DOHH2 (cell line): ENCODE measurements around the gene ATG16L1.

Experiments
- H3F3A ChIP-seq: fragments of 200-600 bp; sonication (generic), shearing (Covaris generic); 2 replicates; pipeline ENCODE4 v1.6.0; 2016; ENCODE audit warnings: antibody characterized with exemption, mild to moderate bottlenecking; ENCODE audit not compliant: control insufficient read depth, insufficient read depth
- H3K27ac ChIP-seq: fragments of 200-600 bp; sonication (generic); 2 replicates; pipeline ENCODE4 v1.5.1; 2014; ENCODE audit warnings: low read depth, mild to moderate bottlenecking, low read length, moderate library complexity
- H3K27me3 ChIP-seq: fragments of 200-600 bp; sonication (generic); 2 replicates; pipeline ENCODE4 v1.6.1; 2014; ENCODE audit warnings: mild to moderate bottlenecking, low read length, mixed read lengths; ENCODE audit not compliant: control insufficient read depth
- H3K36me3 ChIP-seq: fragments of 200-600 bp; sonication (generic); 2 replicates; pipeline ENCODE4 v1.6.1; 2014; ENCODE audit warnings: mild to moderate bottlenecking, low read length, moderate library complexity, mixed read lengths; ENCODE audit not compliant: control insufficient read depth
- H3K4me1 ChIP-seq: fragments of 200-600 bp; sonication (generic); 2 replicates; pipeline ENCODE4 v1.6.1; 2014; ENCODE audit warnings: mild to moderate bottlenecking, low read length, mixed read lengths; ENCODE audit not compliant: control insufficient read depth
- H3K4me2 ChIP-seq: fragments of 200-600 bp; sonication (generic); 2 replicates; pipeline ENCODE4 v1.6.0; 2014; ENCODE audit warnings: mild to moderate bottlenecking, low read length, moderate library complexity
- H3K4me3 ChIP-seq: fragments of 200-600 bp; sonication (generic); 2 replicates; pipeline ENCODE4 v1.5.1; 2014; ENCODE audit warnings: mild to moderate bottlenecking, low read length, mixed read lengths
- H3K79me2 ChIP-seq: fragments of 200-600 bp; sonication (generic); 2 replicates; pipeline ENCODE4 v1.6.1; 2014; ENCODE audit warnings: mild to moderate bottlenecking, low read length, mixed read lengths; ENCODE audit not compliant: control insufficient read depth
- H3K9me2 ChIP-seq: fragments of 200-600 bp; sonication (generic); replicated peaks from 2 replicates; pipeline ENCODE4 v1.6.1; 2014; ENCODE audit warnings: mild to moderate bottlenecking, low read length, mixed read lengths; ENCODE audit not compliant: control insufficient read depth
- H3K9me3 ChIP-seq: fragments of 200-600 bp; sonication (generic); 2 replicates; pipeline ENCODE4 v1.6.1; 2014; ENCODE audit warnings: antibody characterized with exemption, low read length, mixed read lengths; ENCODE audit not compliant: control insufficient read depth, insufficient read depth
- H4K20me1 ChIP-seq: fragments of 200-600 bp; sonication (generic); 2 replicates; pipeline ENCODE4 v1.6.0; 2014; ENCODE audit warnings: low read depth, mild to moderate bottlenecking, antibody characterized with exemption, low read length, moderate library complexity; ENCODE audit not compliant: control insufficient read depth, insufficient read depth
- EZH2phosphoT487 ChIP-seq: fragments of 200-600 bp; sonication (generic); IDR thresholded peaks from 2 replicates; pipeline ENCODE4 v1.6.1; 2017; ENCODE audit warnings: borderline replicate concordance, mild to moderate bottlenecking, antibody characterized with exemption, low read length, moderate library complexity, mixed read lengths
- TF ChIP-seq, protein P1 (sequence below): fragments of 200-600 bp; sonication (generic); IDR thresholded peaks from one replicate; pipeline ENCODE4 v1.5.1; 2014; ENCODE audit warnings: antibody characterized with exemption, mild to moderate bottlenecking, low read depth, low read length; ENCODE audit not compliant: poor library complexity, severe bottlenecking

The ATG16L1 gene

DNA sequence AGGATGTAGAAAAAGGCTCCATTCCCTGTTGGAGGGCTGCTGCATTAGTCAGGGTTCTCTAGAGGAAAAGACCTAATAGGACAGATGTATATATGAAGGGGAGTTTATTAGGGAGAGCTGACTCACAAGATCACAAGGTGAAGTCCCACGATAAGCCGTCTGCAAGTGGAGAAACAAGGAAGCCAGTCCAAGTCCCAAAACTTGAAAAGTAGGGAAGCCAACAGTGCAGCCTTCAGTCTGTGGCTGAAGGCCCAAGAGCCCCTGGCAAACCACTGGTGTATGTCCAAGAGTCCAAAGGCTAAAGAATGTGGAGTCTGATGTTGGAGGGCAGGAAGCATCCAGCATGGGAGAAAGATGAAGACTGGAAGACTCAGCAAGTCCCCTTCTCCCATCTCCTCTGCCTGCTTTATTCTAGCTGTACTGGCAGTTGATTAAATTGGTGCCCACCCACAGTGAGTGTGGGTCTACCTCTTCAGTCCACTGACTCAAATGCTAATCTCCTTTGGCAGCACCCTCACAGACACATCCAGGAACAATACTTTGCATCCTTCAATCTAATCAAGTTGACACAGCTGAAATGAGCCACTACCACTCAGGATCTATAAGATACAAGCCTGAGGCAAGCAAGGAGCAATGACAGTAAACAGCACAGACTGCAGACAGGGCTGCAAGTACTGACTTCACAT, 30.0 kb upstream of the ATG16L1 start:
- Histone ChIP-seq H3K4me3 (no peak overlapping the region), H3K27ac (no peak overlapping the region), H4K20me1 (no peaks in the 10 kb centered on the region), H3K79me2 (no peaks in the 10 kb centered on the region), H3K4me1 (peaks cover 38% of the 10 kb centered on the region), H3K9me3 (no peaks in the 10 kb centered on the region), H3K27me3 (no peaks in the 10 kb centered on the region), H3K36me3 (no peaks in the 10 kb centered on the region), H3K9me2 (no peaks in the 10 kb centered on the region), H3K4me2 (no peak overlapping the region), H3F3A (0 out of 2 replicates have a peak, but pooled peaks cover 7% of the 10 kb centered on the region)
- TF ChIP-seq, protein P1, sequence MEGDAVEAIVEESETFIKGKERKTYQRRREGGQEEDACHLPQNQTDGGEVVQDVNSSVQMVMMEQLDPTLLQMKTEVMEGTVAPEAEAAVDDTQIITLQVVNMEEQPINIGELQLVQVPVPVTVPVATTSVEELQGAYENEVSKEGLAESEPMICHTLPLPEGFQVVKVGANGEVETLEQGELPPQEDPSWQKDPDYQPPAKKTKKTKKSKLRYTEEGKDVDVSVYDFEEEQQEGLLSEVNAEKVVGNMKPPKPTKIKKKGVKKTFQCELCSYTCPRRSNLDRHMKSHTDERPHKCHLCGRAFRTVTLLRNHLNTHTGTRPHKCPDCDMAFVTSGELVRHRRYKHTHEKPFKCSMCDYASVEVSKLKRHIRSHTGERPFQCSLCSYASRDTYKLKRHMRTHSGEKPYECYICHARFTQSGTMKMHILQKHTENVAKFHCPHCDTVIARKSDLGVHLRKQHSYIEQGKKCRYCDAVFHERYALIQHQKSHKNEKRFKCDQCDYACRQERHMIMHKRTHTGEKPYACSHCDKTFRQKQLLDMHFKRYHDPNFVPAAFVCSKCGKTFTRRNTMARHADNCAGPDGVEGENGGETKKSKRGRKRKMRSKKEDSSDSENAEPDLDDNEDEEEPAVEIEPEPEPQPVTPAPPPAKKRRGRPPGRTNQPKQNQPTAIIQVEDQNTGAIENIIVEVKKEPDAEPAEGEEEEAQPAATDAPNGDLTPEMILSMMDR = no peak
- TF ChIP-seq EZH2phosphoT487 = no peak

- H3K4me2 ChIP-seq = peak overlapping the region; percentile 57
- H3K4me1 ChIP-seq = peaks cover 51% of the 10 kb centered on the region
- peak overlapping the region; percentile 40 for H3K27ac ChIP-seq
- H3K79me2 ChIP-seq = no peaks in the 10 kb centered on the region
- no peaks in the 10 kb centered on the region for H3K36me3 ChIP-seq
- no peaks in the 10 kb centered on the region for H3K9me3 ChIP-seq
- H3F3A ChIP-seq = 0 out of 2 replicates have a peak, but pooled peaks cover 7% of the 10 kb centered on the region
- peak overlapping the region; percentile 18 for H3K4me3 ChIP-seq
- no peaks in the 10 kb centered on the region for H3K9me2 ChIP-seq
- H4K20me1 ChIP-seq = no peaks in the 10 kb centered on the region
- H3K27me3 ChIP-seq = no peaks in the 10 kb centered on the region
- TF ChIP-seq, protein P1 = no peak
- TF ChIP-seq EZH2phosphoT487 = no peak
Measured at GRCh38 chr2:233223059-233223894, 28.2 kb upstream of the ATG16L1 start.

DNA sequence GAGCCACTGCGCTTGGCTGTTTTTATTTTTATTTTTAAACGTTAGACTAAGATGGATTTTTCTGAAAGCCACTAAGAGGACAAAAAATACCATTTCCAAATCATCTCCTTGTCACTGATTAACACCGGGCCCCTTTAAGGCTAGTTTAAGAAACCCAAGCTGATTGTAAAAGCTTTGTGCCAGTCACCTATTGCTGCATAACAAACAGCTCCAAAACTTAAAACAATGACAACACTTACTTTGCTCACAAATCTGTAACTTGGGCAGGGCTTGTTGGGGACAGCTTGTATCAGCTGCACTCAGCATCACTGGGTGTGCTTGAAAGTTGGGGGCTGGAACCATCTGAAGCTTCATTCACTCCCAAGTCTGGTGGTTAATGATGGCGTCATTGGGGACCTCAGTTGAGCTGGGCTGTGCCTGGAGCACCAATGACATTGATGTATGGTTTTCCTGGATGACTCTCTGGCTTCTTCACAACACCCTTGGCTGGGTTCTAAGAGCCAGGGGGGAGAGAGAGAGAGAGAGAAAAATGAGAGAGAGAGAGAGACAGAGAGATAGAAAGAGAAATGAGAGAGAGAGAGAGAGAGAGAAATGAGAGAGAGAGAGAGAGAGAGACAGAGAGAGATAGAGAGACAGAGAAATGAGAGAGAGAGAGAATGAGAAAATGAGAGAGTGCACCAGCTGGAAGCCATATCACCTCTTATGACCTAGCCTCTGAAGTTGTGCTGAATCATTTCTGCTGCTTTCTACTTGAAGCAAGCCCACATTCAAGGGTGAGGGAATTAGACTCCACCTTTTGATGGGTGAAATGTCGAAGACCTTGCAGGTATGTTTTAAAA, 26.0 kb upstream of the ATG16L1 start:
- no peak overlapping the region for H3K4me3 ChIP-seq
- TF ChIP-seq, protein P1 = no peak
- TF ChIP-seq EZH2phosphoT487 = no peak
- peak overlapping the region; percentile 39; the same call in 1 of the 2 replicates for H3K4me2 ChIP-seq
- no peaks in the 10 kb centered on the region for H3K9me3 ChIP-seq
- peaks cover 51% of the 10 kb centered on the region for H3K4me1 ChIP-seq
- no peaks in the 10 kb centered on the region for H3K36me3 ChIP-seq
- H3K9me2 ChIP-seq = no peaks in the 10 kb centered on the region
- no peaks in the 10 kb centered on the region for H3K27me3 ChIP-seq
- no peaks in the 10 kb centered on the region for H3K79me2 ChIP-seq
- 0 out of 2 replicates have a peak, but pooled peaks cover 7% of the 10 kb centered on the region for H3F3A ChIP-seq
- no peak overlapping the region for H3K27ac ChIP-seq
- H4K20me1 ChIP-seq = no peaks in the 10 kb centered on the region
